ENCODE data around the gene TTLL5.

The TTLL5 gene

DNA sequence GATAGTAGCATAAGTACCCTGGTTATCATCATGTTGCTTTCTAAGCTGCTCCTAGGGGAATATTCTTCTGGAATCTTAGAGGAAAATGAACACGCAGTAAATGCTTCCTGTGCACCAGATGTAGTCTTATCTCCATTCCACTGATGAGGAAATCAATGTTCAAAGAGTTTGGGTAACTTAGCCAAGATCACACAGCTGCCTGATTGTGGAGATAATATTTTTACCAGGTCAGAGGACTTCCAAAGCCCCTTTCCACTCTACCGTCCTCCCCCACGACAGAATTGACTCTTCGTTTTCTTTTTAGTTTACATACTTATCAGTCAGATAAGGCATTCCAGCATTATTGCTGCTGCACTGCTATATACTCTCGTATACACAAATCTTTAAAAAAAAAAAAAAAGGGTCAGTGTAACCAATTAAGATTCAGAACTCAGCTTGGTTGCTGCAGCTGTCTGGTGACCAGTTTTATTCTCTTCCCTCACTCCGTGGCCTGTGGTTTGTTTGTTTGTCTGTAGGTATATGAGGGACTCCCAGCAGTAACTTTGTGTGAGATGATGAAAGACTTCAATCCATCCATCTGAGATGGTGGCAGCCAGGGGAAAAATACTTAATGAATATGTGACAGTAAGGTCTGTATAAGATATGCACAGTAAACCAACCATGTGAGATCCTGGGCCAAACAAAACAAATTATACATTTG, 210.3 kb downstream of the TTLL5 start:
- DNase-seq, result no peak

- no peak for DNase-seq
Observed at GRCh38 chr14:75875958-75876357, 214.9 kb downstream of the TTLL5 start.

GRCh38 chr14:75876530-75876929, 215.5 kb downstream of the TTLL5 start:
- DNase-seq, result no peak

DNA sequence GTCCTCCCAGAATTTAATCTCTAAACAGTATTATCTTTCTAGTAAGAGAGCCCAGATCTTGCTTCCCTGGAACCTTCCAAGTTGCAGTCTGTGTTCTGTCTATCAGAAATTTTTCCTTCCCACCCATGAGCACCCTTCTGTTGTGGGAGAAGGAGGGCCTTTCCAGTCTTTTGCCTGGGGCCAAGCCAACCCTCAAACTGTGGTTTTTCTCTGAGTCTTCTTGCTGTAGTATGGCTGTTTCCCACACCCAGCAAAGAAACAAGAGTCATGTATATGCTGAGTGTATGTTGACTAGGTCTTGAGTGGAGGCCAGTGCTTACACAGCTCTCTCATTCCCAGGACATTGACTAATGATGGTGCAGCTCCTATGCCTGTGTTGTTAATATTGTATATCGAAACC, 216.2 kb downstream of the TTLL5 start:
- no peak for DNase-seq

DNA sequence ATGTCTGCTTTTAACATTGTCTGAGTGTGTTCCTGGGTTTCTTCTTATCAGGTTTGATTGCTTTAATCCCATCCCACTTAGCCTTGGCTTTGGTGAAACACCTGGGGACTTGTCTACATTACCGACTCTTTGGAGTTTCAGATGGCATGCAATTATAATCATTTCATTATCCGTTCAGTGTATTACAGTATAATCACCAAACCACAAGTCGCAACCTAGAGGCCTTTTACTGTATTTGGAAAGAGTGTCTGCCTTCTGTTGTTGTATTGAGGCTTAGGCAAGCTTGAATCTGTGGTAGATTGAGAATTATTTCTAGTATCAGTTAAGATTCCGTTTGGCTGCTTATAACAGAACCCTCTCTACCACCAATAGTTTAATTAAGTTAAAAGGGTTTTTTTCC, 216.8 kb downstream of the TTLL5 start:
- no peak for DNase-seq

GRCh38 chr14:75879031-75879430, 218.0 kb downstream of the TTLL5 start:
- DNase-seq, result no peak

- no peak for DNase-seq
Observed at GRCh38 chr14:75880512-75880911, 219.5 kb downstream of the TTLL5 start.

- DNase-seq, result no peak
Observed at GRCh38 chr14:75881994-75882393, 220.9 kb downstream of the TTLL5 start.

- no peak for DNase-seq
Observed at GRCh38 chr14:75884198-75884611, 223.2 kb downstream of the TTLL5 start.

- DNase-seq, result no peak
Observed at GRCh38 chr14:75885829-75886228, 224.8 kb downstream of the TTLL5 start.

DNA sequence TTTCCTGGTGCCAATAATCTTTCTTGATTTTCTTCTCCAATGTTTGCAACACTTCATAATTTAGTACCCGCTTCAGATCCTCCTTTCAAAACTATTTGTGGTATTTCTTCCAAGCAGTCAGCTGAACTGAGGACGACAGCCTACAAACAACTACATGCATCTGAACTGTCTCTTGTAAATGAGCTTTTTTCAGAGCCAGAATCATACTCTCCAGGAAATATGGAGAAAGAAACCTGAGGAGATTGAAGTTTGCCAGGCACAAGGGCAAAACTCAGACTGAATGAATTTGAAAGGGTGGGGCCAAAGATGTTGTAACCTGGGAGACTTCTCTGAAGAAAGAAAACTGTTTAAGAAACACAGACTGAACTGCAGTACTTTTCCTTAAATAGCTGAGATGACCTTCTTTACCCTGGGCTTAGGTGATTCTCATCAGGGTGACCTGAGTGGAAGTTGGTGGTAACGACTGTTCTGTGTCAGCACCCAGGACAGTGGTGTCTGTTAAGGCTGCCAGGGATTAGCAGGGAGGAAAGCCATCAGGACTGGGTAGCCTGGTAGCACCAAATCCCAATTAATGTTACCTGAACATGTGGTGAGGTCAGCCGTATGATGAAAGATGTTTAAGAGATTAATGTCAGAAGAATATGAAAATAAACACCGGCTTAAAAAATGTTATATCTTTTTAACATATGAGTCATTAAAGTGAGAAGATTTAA, 225.7 kb downstream of the TTLL5 start:
- no peak for DNase-seq

- no peak for DNase-seq
Observed at GRCh38 chr14:75888945-75889344, 227.9 kb downstream of the TTLL5 start.

- no peak for DNase-seq
Observed at GRCh38 chr14:75896341-75896740, 235.3 kb downstream of the TTLL5 start.

DNA sequence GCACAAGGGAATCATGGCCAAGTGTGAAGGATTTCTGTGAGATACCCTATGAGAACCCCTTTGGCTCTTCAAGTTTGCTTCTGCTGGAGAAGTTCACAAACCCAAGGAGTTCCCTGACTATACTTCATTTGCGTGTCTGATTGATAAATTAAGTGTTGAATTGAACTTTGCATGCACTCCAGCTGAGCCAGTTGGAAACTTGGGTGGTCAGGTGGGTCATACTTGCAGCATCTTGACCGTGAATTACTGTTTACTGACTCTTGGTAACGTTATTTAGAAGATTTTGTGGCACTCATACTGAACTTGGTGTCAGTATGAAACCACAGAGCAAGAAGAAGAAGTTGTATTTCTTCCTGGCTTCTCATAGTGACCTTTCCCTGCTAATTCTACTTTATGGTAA, 243.3 kb downstream of the TTLL5 start:
- DNase-seq, result no peak

GRCh38 chr14:75905147-75905904, 244.3 kb downstream of the TTLL5 start:
- no peak for DNase-seq

DNA sequence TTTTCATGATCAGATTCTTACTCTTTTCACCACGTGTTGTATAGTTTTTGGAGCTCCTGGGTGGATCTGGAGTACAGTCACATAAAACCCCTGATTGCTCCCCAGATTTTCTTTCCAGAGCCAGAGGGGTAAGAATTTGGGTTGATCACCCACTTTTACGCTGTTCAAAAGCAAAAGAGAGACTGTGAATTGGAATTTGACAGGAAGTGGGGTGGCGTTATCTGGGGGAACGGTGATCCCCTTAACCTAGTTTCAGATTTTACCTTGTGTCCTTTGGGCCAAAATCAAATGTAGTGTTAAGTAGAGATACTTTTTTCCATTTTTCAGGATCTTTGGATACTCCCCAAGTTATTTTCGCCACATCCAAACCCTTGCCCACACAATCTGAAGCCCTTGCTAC, 245.2 kb downstream of the TTLL5 start:
- no peak for DNase-seq

DNA sequence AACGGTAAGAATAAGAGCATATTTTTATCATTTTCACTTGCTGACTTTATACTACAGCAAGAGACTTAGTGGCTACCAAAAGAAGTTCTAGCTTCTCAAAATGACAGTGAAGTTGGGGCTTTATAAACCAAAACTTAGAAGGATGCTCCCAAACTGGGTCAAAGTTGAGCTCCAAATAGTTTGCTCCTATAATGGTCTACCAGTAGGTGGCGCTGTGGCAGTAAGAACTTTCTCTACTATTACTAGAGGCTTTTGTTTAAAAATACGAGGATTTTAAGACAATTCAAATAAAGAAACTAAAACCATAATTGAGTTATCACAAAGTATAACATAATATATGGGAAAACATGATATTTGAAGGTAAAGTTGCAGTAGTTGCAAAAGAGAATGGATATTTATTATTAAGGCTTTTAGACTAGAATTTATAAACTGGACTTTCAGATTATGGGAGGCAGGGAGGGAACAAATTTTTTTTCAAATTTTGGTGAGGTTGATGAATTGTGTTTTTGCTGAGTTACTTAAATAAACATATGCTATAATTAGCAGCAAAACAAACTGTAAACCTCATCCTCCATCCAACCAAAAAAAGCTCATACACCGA, 245.7 kb downstream of the TTLL5 start:
- peak; percentile 60 for DNase-seq

DNA sequence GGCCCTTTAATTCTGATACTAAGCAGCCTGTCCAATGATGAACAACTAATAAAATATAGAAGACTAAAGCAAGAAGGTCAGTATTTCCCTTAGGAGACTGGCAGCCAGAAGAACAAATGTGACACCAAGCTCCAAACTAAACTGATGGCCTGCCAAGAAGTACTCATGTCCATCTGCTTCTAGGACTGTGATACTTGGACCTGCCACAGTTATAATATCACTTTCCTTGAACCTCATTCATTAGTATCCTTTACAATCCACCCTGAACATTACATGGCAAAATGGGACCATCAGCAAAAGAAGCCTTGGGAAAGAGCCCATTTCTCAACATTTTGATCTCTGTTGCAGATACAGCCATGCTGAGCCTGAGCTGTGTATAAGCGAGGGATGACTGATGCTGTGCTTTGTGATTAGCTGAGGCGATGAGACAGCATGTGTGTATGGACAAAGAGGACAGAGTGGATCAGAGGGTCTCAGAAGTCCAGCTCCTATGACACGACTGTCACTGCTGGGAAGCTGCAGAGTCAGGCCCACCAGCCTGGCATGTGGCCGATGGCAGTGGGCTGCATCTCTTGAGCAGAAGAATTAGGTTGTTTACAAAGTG, 246.8 kb downstream of the TTLL5 start:
- DNase-seq, result no peak

DNA sequence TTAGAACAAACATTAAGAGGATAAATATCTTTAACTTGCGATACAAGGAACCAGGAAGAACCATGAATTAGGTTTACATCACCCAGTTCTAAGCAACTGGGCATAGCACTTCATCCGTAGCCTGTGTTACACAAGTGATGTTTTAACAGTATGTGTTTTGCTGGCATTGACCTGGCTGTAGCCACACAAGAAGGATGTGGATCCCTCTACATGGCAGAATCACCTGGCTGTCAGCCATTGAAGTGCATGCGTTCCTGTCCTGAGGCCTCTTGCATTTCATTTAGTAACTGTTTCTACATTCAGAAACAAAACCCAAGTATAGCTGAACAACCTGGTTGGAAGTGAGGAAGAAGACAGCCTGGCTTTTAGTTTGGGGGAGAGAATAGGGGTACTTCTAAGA, 248.6 kb downstream of the TTLL5 start:
- no peak for DNase-seq

DNA sequence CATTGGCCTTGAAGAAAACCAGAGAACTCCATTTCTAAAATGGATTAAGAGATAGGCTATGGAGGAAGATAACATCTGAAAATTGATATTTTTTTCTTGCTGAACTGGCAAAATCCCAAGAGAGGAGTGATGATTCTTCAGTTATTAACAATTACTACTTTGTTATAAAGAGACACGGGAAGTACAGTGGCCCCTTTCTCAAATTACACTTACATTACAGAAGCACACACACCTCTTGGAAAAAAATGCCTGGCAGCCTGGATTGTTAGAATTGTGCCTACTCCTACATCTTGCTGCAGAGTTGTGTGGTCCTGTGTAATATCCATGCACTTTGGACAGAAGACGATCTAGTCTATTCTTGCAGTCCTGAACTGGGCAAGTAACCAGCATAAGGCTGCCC, 249.0 kb downstream of the TTLL5 start:
- no peak for DNase-seq

DNA sequence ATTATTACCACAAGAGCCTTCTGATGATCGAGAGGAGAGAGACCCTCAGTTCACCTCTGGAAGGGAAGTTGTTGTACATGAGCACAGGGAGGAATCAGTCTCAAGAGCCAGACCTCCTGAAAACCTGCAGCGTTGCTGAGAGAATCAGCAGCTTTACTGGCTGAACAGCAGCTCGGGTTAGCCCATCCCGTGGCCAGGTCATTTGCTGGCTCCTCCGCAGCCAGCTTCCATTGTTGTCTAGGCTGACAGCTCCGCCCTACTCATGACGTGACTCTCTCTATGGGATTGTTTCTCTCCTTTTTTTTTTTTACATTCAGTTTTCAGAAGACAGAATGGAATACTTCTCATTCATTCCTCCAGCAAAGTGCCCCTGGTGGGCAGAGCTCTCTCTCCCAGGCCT, 250.8 kb downstream of the TTLL5 start:
- DNase-seq, result no peak

GRCh38 chr14:75913183-75913582, 252.1 kb downstream of the TTLL5 start:
- no peak for DNase-seq

DNA sequence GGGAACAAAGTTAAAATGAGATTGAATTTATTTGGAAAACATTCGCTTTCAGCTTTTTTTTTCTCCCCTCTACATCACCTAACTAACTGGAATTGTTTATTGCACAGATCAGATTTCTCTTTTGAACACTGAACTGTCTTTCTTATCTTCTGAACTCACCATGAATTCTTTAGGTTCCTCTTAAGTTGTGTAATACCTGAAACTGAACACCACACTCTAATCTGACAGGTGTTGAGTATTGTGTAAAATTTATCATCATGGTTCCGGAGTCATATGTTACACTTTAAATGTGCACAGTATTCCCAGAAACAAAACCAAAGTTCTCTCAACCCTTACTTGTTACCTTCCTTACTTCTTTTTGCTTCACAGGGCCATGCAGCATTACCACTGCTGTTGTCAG, 254.0 kb downstream of the TTLL5 start:
- no peak for DNase-seq
